HG02973 (cell line): ENCODE results near the gene CD320.
A peak's percentile ranks its signal among the peaks of the same experiment; 100 is the strongest.
"Not testable (repeated sequence)": the region's sequence is repeated elsewhere in the genome, so short reads cannot be mapped to it uniquely, and the experiment has no call there.

Source experiments
- ATAC-seq: cut with Tn5 transposase; IDR thresholded peaks from one replicate; pipeline ENCODE4 v1.9.1; 2021; ENCODE audit warnings: moderate library complexity; ENCODE audit not compliant: unreplicated experiment

Gene CD320

DNA sequence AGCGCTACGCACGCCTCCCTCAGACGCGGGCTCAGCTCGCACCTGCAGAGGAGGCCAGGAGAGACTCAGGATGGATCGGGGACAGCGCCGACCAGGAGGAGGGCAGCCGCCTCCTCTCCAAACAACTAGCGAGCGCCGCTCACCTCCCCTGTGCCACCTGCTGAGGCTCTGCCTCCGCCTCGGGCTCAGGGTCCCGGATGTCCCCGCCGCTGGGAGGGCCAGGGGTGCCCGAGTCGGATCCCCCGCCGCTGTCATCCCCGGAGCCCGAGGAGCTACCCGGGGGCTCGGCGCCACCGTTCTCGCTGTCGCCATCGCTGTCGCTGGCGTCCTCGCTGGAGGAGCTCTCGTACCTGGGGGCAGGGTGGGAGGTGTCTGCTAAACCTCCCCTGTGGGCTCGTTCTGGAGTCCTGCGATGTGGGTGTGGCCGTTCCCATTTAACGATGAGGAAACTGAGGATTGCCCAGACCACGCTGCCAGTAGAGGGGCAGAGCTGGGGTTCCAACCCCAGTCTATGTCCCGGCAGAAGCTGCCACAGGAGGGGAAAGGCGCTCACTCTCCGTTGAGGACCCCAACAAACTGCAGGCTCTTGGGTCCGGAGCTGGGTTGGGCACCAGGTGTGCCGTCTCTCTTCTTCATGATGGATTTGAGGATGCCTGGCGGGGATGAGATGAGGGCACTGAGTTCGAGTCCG lies 25.8 kb upstream of the CD320 start:
- ATAC-seq = no peak

DNA sequence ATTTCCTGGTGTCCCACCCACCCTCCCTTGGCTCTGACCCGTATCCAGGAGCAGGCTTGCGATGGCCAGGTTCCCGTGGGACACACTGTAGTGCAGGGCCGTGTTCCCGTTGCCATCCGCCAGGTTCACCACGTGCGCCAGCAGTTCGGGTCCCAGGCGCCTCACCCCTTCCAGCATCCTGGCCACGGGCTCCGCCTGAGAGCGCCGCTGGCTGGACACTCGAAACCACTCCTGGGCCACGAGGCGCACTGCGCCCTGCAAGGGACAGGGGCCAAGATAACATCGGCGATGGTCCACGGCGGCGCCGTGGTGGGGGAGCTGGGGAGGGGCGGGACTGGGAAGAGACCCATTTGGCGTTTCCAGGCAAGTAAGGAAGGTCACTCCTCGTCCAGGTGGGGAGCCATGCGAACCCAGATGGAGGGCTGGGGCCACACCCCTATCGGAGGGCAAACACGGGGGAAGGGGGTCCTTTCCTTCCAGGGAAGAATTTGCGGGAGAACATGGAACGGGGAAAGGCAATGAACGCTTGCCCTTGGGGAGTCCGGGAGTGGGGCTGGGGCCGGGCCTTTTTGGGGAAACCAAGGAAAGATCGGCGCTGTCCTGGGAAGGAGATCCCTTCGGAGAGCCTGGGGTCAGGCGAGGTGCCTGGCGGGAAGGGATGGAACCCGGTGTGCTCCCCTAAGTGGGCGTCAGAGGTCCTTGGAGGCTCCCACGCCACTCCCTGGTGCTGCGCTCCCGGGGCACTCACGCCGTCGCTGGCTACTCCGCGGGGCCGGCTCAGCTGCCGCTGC lies 25.0 kb upstream of the CD320 start:
- no peak for ATAC-seq

DNA sequence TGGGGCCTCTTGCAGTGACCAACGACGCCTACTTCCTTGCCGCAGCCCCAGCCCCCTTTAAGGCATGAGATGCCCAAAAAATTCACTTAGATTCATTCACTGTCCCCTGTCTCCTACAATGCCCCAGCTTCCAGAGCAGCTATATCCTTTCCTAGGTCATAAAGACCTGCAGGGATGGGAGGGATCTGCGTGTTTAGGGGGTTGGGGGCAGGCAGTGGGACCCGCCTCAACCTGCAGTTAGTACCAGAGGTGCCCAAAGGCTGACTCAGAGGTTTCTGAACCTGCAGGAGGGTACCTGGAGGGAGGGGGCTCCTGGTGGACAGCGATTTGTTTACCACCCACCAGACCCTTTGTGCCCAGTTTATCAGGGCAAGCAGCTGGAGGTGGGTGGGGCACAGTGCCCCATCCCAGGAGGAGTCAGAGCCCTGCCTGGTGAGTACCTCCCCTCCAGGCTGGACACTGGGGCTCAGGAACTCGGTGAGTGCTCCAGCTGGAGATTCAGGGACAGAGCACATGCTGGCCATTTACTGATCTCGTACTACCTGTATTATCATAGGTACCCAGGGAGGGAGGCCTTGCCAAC lies 23.2 kb upstream of the CD320 start:
- ATAC-seq = no peak

DNA sequence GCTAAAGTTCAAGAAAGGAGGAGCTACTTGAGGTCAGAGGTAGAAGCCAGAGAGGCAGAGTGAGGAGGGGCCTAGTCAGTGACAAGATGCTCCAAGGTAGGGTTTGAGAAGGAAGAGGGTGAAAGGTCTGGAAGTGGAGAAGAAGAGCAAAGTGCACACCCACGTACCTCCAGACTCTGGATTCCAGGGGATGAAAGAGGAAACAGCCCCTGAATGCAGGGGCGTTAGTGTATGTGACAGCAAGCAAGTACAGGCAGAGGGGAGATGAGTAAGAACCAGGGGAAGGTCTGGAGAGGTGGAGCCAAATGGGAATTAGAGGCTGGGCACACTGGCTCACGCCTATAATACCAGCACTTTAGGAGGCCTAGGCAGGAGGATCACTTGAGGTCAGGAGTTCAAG lies 21.8 kb upstream of the CD320 start:
- ATAC-seq = no peak

DNA sequence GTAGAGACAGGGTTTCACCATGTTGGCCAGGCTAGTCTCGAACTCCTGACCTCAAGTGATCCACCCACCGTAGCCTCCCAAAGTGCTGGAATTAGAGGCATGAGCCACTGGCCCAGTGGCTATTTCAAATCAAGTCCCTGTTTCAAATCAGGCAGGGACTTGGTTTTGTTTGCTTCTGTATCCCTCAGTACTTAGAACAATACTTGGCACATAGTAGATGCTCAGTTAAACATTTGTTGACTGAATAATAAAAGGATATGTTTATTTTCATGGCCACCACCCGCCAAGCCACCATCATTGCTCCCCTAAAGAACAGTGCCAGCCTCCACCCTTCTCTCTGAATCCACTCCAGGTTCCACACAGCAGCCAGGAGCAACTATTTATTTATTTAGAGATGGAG lies 17.3 kb upstream of the CD320 start:
- no peak for ATAC-seq

DNA sequence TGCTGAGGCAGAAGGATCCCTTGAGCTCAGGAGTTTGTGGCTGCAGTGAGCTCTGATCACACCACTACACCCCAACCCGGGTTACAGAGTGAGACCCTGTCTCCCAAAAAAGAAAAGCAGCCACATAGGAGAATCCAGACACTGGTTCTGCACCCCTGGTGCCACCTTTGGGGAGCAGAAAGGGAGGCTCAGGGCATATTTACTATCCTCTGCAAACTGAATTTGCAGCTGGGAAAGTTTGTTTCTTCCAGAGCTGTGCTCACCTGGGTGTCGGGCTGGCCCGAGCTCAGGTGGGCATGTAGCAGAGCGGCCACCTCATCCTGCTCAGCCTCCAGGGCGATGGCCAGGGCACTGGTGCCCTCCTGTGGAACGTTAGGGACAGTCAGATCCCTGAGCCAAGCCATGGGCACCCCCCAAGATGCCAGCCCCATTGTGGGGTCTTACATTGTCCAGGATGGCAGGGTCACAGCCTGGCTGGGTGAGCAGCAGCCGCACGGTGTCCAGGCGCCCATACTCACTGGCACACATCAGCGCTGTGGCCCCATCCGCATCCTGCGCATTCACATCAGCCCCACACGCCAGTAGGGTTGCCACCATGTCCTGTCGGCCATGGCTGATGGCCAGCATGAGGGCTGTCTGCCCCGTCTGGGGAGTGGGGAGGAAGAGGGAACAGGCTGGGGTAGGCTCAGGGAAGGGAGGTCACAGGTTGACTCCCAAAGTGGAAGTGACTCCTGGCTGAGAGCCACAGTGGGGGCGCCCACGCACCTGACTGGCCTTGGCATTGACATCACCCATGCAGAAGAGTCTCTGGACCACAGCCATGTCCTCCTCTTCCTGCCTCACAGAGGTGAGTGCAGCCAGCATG lies 16.3 kb upstream of the CD320 start:
- ATAC-seq = no peak

DNA sequence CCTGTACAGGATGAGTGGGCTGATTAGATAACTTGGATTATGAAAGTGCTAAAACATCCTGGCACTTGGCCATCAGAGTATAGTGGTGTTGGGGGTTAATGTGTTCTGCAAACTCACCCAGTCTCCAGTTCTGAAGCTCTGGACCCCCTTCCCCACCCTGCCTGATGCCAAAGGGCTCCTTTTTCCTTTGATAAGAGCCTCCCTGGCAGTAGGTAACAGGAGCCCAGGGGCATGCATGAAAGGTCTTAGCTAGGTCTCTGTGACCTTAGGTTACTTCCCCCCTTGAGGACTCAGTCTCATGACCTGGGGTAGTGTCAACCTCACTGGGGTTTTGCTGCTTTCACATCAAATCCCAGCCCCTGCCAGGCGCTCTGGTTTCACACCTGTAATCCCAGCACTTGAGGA lies 15.6 kb upstream of the CD320 start:
- ATAC-seq = no peak

DNA sequence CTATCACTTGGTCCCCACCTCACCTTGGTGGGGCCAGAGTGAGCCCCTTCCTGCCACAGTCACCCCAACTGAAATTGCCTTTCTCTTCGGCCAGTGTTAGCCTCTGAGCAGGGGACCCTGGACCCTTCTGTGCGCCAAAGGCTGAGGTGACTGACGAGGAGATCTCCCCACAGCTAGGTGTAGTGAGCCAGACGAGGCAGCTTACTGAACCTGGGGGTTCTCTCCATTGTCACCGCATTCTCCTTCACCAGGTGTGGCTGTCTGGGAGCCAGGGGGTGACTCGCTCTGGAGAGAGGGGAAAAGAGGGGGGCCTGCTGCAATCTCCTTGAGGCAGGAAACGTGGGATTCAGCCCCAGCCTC lies 14.5 kb upstream of the CD320 start:
- no peak for ATAC-seq

DNA sequence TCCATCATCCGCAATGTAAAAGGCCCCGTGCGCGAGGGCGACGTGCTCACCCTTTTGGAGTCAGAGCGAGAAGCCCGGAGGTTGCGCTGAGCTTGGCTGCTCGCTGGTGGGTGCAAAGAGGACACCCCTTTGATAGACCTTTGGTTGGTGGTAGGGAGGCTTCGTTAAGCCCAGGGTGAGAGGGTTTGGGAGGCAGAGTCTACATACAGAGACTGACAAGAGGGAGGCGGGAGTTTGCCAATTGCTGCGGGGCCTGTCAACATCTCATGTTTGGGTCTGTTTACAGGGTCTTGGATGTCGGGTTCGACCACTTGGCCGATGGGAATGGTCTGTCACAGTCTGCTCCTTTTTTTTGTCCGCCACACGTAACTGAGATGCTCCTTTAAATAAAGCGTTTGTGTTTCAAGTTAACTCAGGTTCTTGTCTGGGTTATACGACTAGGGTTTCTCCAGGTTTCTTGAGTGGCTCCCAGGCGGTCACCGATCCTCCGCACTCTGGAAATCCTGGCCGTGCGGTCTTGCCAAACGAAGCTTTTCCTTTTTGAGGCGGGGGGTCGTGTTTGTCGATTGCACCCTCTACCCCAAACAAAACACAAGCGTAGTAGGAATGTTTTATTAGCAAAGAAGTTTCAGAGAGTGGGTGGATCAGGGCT lies 14.0 kb upstream of the CD320 start:
- ATAC-seq = no peak

DNA sequence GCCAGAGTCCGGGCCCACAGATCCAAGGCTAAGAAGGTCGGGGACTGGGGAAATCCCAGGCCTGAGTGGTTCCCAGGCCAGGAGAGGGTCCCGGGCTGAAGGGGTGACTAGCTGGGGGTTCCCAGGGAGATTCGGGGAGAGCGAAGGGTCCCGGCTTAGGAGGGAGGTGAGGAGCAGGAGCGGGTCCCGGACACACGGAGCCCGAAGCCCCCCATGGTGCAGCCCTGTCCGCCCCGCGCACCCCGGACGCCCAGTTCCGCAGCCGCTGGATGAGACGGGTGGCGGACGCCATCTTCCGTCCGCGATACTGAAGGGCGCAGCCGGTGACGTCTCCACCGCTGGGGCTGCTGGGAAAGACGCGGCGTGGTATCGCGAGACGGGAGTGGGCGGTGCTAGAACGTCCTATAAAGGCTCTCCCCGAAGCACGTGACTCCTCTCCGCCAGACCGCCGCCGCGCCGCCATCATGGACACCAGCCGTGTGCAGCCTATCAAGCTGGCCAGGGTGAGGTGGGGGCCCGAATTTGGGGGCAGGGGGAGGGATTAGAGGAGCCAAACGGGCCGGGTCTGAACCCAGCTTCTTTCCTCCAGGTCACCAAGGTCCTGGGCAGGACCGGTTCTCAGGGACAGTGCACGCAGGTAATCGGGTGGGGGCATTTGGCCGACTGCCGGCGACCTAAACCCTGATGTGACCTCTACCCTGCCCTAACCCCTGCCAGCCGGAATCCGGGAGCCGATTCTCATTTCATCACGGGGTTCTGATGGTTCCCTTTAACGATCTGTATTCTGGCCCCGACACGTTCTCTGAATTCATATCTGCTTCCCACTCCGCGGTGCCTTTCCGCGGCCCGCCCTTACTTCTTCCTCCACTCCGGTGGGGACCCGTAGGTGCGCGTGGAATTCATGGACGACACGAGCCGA lies 13.2 kb upstream of the CD320 start, which contains the start of the genes NDUFA7 and RPS28:
Gene NDUFA7 (minus strand): TSS at position 309 of the 919 bp plus-strand sequence. CDS start 17 bp downstream, at position 292.
Gene RPS28 (plus strand): TSS at position 430 of the 919 bp plus-strand sequence. CDS start 35 bp downstream, at position 465.
- peak; percentile 82 for ATAC-seq

DNA sequence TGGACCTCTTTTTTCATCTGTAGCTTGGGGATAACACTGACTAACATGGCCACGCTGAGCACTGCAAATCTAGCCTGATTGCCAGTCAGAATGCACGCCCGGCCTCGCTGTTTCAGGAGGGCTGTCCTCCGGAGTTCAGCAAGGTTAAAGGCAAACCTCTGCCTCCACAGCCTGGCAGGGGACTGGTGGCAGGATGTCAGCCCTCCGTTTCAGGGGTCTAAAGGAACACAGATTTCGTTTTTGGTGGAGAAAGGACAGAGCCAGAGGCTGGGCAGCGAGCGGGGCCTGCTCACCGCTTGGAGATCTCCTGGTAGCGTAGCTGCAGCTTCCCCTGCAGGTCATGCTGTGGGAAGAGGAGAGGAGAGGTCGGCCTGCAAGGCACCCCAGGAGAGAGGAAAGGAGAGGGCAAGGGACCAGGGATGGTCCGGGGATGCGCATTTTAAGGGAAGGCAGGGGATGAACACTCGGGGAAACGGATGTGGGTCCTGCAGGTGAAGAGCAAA lies 12.5 kb upstream of the CD320 start:
- ATAC-seq = peak; percentile 3

DNA sequence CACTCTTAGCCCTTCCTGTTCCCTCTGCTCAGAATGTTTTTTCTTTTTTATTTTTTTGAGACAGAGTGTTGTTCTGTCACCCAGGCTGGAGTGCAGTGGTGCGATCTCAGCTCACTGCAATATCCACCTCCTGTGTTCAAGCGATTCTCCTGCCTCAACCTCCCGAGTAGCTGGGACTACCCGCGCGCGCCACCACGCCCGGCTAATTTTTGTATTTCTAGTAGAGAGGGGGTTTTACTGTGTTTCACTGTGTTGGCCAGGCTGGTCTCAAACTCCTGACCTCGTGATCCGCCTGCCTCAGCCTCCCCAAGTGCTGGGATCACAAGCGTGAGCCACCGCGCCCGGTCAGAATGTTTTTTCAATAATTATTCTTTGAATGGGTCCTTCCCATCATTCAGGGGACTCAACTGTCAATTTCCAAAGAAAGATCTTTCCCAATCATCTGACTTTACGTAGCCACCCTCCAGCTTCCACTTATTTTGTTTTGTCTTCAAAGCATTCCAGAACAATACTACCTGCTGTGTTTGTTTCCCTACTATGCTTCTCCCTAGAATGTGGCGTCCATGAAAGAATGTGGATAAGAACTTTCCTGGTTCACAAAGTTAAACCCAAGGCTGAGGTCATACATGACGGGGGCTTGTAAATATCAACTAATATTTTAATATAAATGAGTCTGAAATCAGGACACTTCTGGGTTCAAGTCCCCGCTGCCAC lies 11.8 kb upstream of the CD320 start:
- no peak for ATAC-seq

DNA sequence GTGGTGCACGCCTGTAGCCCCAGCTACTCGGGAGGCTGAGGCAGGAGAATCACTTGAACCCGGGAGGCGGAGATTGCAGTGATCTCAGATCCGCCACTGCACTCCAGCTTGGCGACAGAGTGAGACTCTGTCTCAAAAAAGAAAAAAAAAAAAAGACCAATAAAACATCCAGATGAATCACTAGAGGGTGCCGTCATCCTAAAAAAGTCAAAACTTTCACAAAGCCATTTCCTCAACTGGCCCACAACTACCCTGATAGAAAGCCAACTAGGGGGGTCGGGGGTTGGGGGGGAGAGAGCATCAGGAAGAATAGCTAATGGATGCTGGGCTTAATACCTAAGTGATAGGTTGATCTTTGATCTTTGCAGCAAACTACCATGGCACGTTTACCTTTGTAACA lies 10.7 kb upstream of the CD320 start:
- ATAC-seq = not testable (repeated sequence)

DNA sequence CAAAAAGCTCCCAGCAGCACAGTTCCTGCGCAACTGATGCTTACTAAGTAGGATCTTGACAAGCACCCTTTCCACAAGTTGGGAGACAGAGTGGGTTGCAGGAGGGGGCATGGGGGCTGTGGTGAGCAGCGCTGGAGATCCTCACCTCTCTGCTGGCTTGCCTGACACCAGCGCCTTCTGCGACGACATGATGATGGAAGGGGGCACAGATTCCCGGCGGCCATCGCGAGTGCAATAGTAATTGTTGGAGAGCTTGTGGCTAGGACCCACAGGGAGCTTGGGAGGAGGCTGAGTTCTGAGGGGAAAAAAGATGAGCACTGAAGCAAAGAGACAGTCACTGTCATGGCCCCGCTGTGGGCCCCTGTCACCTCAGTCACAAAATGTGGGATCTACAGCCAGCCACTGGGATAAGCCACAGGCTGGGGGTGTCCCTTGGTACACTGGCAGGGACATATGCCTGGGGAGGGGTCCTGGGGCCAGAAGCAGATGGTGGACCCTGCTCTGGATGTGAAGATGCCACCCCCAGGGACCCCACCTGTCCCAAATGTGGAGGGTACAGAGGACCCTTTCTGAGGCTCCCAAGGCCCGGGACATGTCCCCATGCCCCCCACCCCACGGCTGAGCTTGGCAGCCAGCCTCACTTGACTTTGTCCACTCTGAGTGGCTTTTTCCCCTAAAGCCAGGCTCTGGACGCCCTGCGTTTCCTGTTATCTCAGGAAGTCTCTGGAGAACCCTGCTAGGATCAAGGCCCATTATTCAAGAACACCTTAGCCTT lies 8.4 kb upstream of the CD320 start:
- no peak for ATAC-seq

DNA sequence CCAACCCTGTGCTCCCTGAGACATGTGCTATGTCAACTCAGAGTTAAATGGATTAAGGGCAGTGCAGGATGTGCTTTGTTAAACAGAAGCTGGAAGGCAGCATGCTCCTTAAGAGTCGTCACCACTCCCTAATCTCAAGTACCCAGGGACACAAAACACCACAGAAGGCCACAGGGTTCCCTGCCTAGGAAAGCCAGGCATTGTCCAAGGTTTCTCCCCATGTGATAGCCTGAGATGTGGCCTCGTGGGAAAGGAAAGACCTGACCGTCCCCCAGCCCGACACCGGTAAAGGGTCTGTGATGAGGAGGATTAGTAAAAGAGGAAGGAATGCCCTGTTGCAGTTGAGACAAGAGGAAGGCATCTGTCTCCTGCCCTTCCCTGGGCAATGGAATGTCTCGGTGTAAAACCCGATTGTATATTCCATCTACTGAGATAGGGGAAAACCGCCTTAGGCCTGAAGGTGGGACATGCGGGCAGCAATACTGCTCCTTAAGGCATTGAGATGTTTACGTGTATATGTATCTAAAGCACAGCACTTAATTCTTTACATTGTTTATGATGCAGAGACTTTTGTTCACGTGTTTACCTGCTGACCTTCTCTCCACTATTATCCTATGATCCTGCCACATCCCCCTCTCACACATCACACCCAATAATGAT lies 7.0 kb upstream of the CD320 start:
- ATAC-seq = not testable (repeated sequence)

DNA sequence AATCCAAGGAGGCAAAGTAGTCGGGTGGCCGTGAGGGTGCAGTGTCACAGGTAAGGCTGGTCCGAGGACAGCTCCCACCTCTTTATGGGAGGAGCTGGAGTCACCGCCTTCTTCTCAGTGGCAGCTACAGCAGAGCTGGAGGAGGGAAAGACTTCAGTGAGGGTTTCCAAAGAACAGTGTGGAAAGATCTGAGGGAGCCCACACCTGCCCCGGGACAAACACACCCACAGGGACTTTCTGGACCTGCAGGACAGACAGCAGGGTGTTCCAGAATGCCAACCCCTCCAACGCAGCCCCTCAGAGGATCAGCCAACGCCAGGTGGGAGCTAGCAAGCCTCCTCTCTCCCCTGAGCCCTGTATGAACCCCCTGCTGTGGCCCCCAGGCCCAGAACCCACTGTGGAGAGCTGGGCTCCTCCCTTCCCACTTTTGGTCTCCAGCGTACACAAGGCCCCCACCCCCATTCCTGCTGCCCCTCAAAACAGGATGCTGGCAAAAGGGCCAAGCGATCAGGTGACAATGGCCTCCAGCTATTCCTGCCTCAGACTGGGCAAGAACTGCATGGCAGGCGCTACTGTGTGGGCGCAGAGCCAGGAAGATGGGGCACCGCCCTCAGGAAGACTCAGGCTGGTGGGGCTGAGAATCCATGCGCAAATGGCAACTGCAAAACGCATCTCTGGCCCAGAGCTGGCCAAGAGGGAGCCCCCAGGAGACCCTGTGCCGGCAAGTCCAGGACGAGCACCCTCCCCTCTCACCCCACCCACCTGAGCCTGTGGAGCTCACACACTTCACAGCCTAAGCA lies 3.5 kb upstream of the CD320 start:
- ATAC-seq = no peak
